ENCODE data around the gene EIF4EBP3. TPM values are rescaled to one million over a fixed set of nuclear protein-coding genes. Genes with fewer than 3 reads are reported as not detected.

Gene EIF4EBP3
- total and polyA plus RNA-seq, 9 of the 15 experiments (the other 6 are each of a cell fraction or from before 2014, with no cell fraction given) = 1.3 to 7.5 (median 3.8) TPM

GRCh38 chr5:140564196-140565023 is 16.9 kb downstream of the EIF4EBP3 start, which contains the start of the genes APBB3 and SLC35A4 (continued):
- TF ChIP-seq RERE (CRISPR knock-in tag; IDR thresholded peaks at IDR 0.05; ENCODE audit: borderline replicate concordance) = no peak
- no peak for TF ChIP-seq SNIP1 (IDR thresholded peaks at IDR 0.05; ENCODE audit: low read depth)
- peak; percentile 58; the same call in 1 of the 2 replicates for TF ChIP-seq KLF13 (tag; IDR thresholded peaks at IDR 0.05; ENCODE audit: borderline replicate concordance, low read depth)
- TF ChIP-seq OTX1 (CRISPR knock-in tag; IDR thresholded peaks at IDR 0.05) = 0 out of 2 replicates have a peak, but pooled peaks have one; percentile 26
- TF ChIP-seq FOXP1 (CRISPR knock-in tag; IDR thresholded peaks at IDR 0.05) = no peak
- TF ChIP-seq NR3C1 (CRISPR knock-in tag; IDR thresholded peaks at IDR 0.05) = no peak
- peak; percentile 99 for TF ChIP-seq LCOR (CRISPR knock-in tag; IDR thresholded peaks at IDR 0.05)
- TF ChIP-seq RBFOX2 (IDR thresholded peaks at IDR 0.05; ENCODE audit: low read depth, low read length) = peak; percentile 99
- no peak for TF ChIP-seq ZFP30 (CRISPR knock-in tag; IDR thresholded peaks at IDR 0.05; ENCODE audit: borderline replicate concordance)
- TF ChIP-seq ZNF586 (CRISPR knock-in tag; conservative IDR thresholded peaks at IDR 0.05) = no peak
- TF ChIP-seq ZNF431 (CRISPR knock-in tag; IDR thresholded peaks at IDR 0.05) = peak; percentile 35
- TF ChIP-seq HDAC1 (IDR thresholded peaks at IDR 0.05) = peak in 1 of 2 experiments; percentile 98; a peak in 2 of 4 replicates
